ENCODE results near the gene CERS6.

- TF ChIP-seq CTCF (conservative IDR thresholded peaks at IDR 0.05) (no peak), ZFX (IDR thresholded peaks at IDR 0.05) (no peak)
Observed at GRCh38 chr2:168562971-168563370, 106.9 kb downstream of the CERS6 start.
